Measurements from ENCODE around the gene AQP11. TPM values are rescaled to one million over a fixed set of nuclear protein-coding genes. Genes with fewer than 3 reads are reported as not detected.

The AQP11 gene
- total and polyA plus RNA-seq, 2 of the 4 experiments (the other 2 are of a cell fraction) = 1.1 TPM

GRCh38 chr11:77589181-77589520, 602 bp upstream of the AQP11 start:
- peak overlapping the region; percentile 21; the same call in 1 of the 2 replicates for H3K27ac ChIP-seq (ENCODE audit: insufficient read depth, low read length)
- H4K8ac ChIP-seq (ENCODE audit: low read depth in 2 of 2, low read length in 2 of 2) = peak overlapping the region; percentile 55 to 75; a peak in 3 of 4 replicates
- peak overlapping the region; percentile 59 for H3K9ac ChIP-seq (ENCODE audit: low read depth, low read length)
- TF ChIP-seq USF2 (IDR thresholded peaks at IDR 0.05; ENCODE audit: low read depth, low read length) (no peak), RAD21 (IDR thresholded peaks at IDR 0.05; ENCODE audit: low read length) (no peak; the same call in 1 of the 2 replicates), RCOR1 (IDR thresholded peaks at IDR 0.05; ENCODE audit: insufficient replicate concordance, low read length) (no peak), ELK1 (IDR thresholded peaks at IDR 0.05; ENCODE audit: borderline replicate concordance, low read depth, low read length) (no peak), FOS (IDR thresholded peaks at IDR 0.05; ENCODE audit: low read depth, low read length) (no peak), MAFK (IDR thresholded peaks at IDR 0.05; ENCODE audit: low read depth, low read length) (no peak), MAZ (IDR thresholded peaks at IDR 0.05; ENCODE audit: borderline replicate concordance, low read depth, low read length) (no peak), SMC3 (IDR thresholded peaks at IDR 0.05; ENCODE audit: low read depth, low read length) (no peak)
- no peak overlapping the region for H2BK5ac ChIP-seq (ENCODE audit: low read depth, low read length, poor library complexity, severe bottlenecking)
- peak overlapping the region; percentile 11; the same call in 1 of the 2 replicates for H3K14ac ChIP-seq (replicated peaks; ENCODE audit: low read depth, low read length)
- dilution Hi-C loops (cut with HindIII; ENCODE audit: low sequenced_read_pairs, unreplicated experiment) = no loop called here
- H3K4ac ChIP-seq (ENCODE audit: low read depth, low read length) = peak overlapping the region; percentile 44; the same call in 1 of the 2 replicates
- H3K9me3 ChIP-seq (ENCODE audit: control insufficient read depth, insufficient read depth, low read length) = no peaks in the 10 kb centered on the region
- in situ Hi-C loops (cut with MboI; ENCODE audit: low sequenced_read_pairs) = no loop called here
- H3K36me3 ChIP-seq (ENCODE audit: control insufficient read depth, insufficient read depth, low read length) = no peaks in the 10 kb centered on the region
- no peak overlapping the region for H2BK20ac ChIP-seq (ENCODE audit: low read depth, low read length)
- H3K9me1 ChIP-seq (ENCODE audit: insufficient read depth, low read length) = no peaks in the 10 kb centered on the region; the same call in 1 of the 2 replicates
- DNase-seq (no peak), ATAC-seq (ENCODE audit: low read depth) (peak; percentile 13; the same call in 1 of the 2 replicates)
- peak overlapping the region; percentile 80 for H2AFZ ChIP-seq (replicated peaks; ENCODE audit: low read length, poor library complexity)
- H4K91ac ChIP-seq (ENCODE audit: insufficient read depth, low read depth, low read length) = no peak overlapping the region
- ChIA-PET CTCF (interaction anchor here (0.6 kb wide), 1 partner anchor 24 kb away, joined by 3 read pairs; no protein-coding TSS in a partner anchor), POLR2A (ENCODE audit: unreplicated experiment) (no interaction called here)
- intact Hi-C loops (cut with micrococcal nuclease) = no loop called here
- peaks cover 2% of the 10 kb centered on the region; the same call in 1 of the 2 replicates for H3K4me1 ChIP-seq (ENCODE audit: control insufficient read depth, insufficient read depth, low read length)
- H3K79me1 ChIP-seq (ENCODE audit: low read depth in 1 of 2, low read length in 2 of 2) = 0 out of 4 replicates have a peak, but pooled peaks cover 0 to 5% of the 10 kb centered on the region in 2 experiments
- no peak overlapping the region for H2BK120ac ChIP-seq (ENCODE audit: low read depth, low read length)
- no TSS peak for BruUV-seq (replicated peaks)
- no peak overlapping the region for H2AK5ac ChIP-seq (ENCODE audit: low read depth, low read length)
- no peak overlapping the region for H2BK15ac ChIP-seq (ENCODE audit: low read depth, low read length)
- H3K27me3 ChIP-seq (ENCODE audit: control insufficient read depth, insufficient read depth, low read length) = no peaks in the 10 kb centered on the region
- H3K4me3 ChIP-seq (ENCODE audit: insufficient read depth, low read depth, low read length) = peak overlapping the region; percentile 66
- WGBS, 2 experiments (ENCODE audit: extremely low coverage in 2 of 2, insufficient read length in 1 of 2) = 2% methylated on average over 6 of the region's 19 CpGs; no CpG with 5 or more reads in 1 of the 2 experiments
- H4K20me1 ChIP-seq (ENCODE audit: insufficient read depth, low read length) = no peaks in the 10 kb centered on the region
- no peak overlapping the region for H3K23ac ChIP-seq (ENCODE audit: low read depth, low read length)
- H2AK9ac ChIP-seq (replicated peaks; ENCODE audit: low read depth, low read length, poor library complexity) = no peak overlapping the region
- no peak overlapping the region for H4K5ac ChIP-seq (ENCODE audit: low read depth, low read length)
- H3K18ac ChIP-seq (ENCODE audit: low read depth, low read length) = no peak overlapping the region
- H3K4me2 ChIP-seq (ENCODE audit: low read depth, low read length) = peak overlapping the region; percentile 68
- no peak overlapping the region for H3K56ac ChIP-seq (ENCODE audit: extremely low read depth, insufficient read depth, low read length)
